ENCODE measurements around the gene MRLN. TPM values are rescaled to one million over a fixed set of nuclear protein-coding genes. Genes with fewer than 3 reads are reported as not detected.

The MRLN gene
- total and polyA plus RNA-seq, 2 of the 8 experiments (the other 6 are each of a cell fraction or from before 2014, with no cell fraction given), result 0.21 TPM; not detected in 1

DNA sequence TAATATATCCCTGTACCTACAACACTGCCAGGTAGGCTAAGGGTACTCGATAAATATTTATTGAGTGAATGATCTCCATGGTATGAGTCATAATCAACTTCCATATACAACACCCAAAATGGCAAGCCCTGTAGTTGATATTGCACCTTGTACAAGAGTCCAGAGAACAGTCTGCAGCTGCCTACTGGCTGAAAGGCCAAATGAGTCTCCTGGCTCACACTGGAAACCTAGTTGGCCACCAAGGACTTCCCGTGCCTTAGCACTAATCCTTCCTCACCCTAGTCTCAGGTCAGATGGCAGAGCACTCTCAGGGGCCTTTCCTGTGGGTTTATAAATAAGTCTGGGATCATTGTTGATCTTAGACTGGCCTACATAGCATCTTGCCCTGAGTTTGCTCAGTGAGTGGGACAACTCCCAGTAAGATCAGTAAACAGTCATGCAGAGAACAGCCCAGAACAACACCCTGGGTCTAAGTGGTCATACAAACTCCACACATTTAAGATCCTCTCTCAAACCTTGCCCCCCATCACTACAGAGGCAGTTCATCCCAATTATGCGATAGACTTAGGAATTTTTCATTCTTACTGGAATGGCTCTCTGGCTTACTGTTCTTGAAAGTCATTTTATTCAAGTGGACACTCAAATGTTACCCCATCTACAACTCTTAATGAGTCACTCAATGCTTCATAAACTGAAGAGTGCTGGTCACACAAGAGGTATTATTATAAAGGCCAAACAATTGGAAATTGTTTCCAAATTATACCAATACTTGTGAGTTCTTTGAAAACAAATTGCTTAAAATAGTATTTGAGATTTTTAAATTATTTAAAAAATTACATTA is 28.9 kb downstream of the MRLN start:
- H3K4me3 ChIP-seq (ENCODE audit: extremely low read depth in 1 of 4, insufficient read depth in 2 of 4, low read depth in 3 of 4, low read length in 4 of 4), result no peak overlapping the region
- no peak for DNase-seq (ENCODE audit: low read depth in 1 of 2, low spot score in 2 of 2)
- 90% methylated on average over 3 of the region's 3 CpGs; no CpG with 5 or more reads in 1 of the 2 experiments for WGBS, 2 experiments (ENCODE audit: extremely low coverage in 1 of 2, insufficient coverage in 1 of 2, insufficient read length in 1 of 2, insufficient replicate concordance in 2 of 2, low coverage in 1 of 2, low lambda C conversion rate in 2 of 2, missing lambda C conversion rate in 1 of 2)
- H3K4me1 ChIP-seq (replicated peaks in 1 of 4; ENCODE audit: control insufficient read depth in 3 of 4, insufficient read depth in 4 of 4, low read length in 3 of 4), result no peaks in the 10 kb centered on the region
- no peak overlapping the region for H2BK15ac ChIP-seq (ENCODE audit: low read length)
- peaks cover 0 to 1% (median 0%) of the 10 kb centered on the region in 4 experiments; a peak in 1 of 7 replicates for H3K27me3 ChIP-seq (replicated peaks in 1 of 4; ENCODE audit: control insufficient read depth in 3 of 4, extremely low read depth in 1 of 4, insufficient read depth in 3 of 4, low read length in 3 of 4)
- no peaks in the 10 kb centered on the region for H3K79me2 ChIP-seq (ENCODE audit: control insufficient read depth in 1 of 2, insufficient read depth in 2 of 2, low read length in 2 of 2)
- H3K4ac ChIP-seq (replicated peaks; ENCODE audit: insufficient read length, low read depth, low read length), result no peak overlapping the region
- H2AK5ac ChIP-seq (ENCODE audit: low read depth, low read length), result no peak overlapping the region
- H3K9me3 ChIP-seq (ENCODE audit: insufficient read depth in 2 of 2, low read depth in 1 of 2, low read length in 1 of 2), result peaks cover 0 to 3% of the 10 kb centered on the region in 2 experiments; a peak in 1 of 4 replicates
- TF ChIP-seq SIX5 (IDR thresholded peaks at IDR 0.05; ENCODE audit: low read depth, low read length) (no peak), POLR2AphosphoS5 (IDR thresholded peaks at IDR 0.05; ENCODE audit: low read depth, low read length) (no peak), SIN3A (conservative IDR thresholded peaks at IDR 0.05 in 1 of 2, IDR thresholded peaks at IDR 0.05 in 1 of 2; ENCODE audit: low read depth in 1 of 2, low read length in 2 of 2) (no peak)
- H4K20me1 ChIP-seq (replicated peaks in 1 of 2; ENCODE audit: control insufficient read depth in 1 of 2, insufficient read depth in 2 of 2, low read length in 2 of 2), result no peaks in the 10 kb centered on the region
- H2BK20ac ChIP-seq (ENCODE audit: low read length), result no peak overlapping the region
- no peak overlapping the region for H4K8ac ChIP-seq (ENCODE audit: extremely low read depth, insufficient read depth, low read length)
- H3K23me2 ChIP-seq (ENCODE audit: low read depth, low read length), result no peaks in the 10 kb centered on the region
- H3K79me1 ChIP-seq (ENCODE audit: low read depth, low read length), result no peaks in the 10 kb centered on the region
- no peak overlapping the region for H3K18ac ChIP-seq (ENCODE audit: extremely low read depth, low read length)
- H4K91ac ChIP-seq (replicated peaks; ENCODE audit: insufficient read length, low read length), result no peak overlapping the region
- H3K56ac ChIP-seq (replicated peaks; ENCODE audit: insufficient read length, low read depth, low read length), result no peak overlapping the region
- no peak overlapping the region for H3K4me2 ChIP-seq (ENCODE audit: insufficient read depth in 1 of 2, low read depth in 2 of 2, low read length in 2 of 2)
- H3K36me3 ChIP-seq (ENCODE audit: control insufficient read depth in 2 of 4, insufficient read depth in 4 of 4, low read length in 3 of 4), result no peaks in the 10 kb centered on the region
- ChIA-PET POLR2A (ENCODE audit: partially characterized antibody) (no interaction called here), CTCF (ENCODE audit: partially characterized antibody) (interaction anchor here (0.6 to 1.0 kb wide), 3 partner anchors 24 to 98 kb away, joined by 3 read pairs; no protein-coding TSS in a partner anchor)
- H2BK120ac ChIP-seq (replicated peaks; ENCODE audit: low read depth, low read length), result no peak overlapping the region
- no peak for FAIRE-seq
- H3K9ac ChIP-seq (replicated peaks in 1 of 4; ENCODE audit: extremely low read depth in 1 of 4, low read depth in 3 of 4, low read length in 3 of 4), result no peak overlapping the region
- no peak overlapping the region for H3K14ac ChIP-seq (ENCODE audit: insufficient read length)
- no peak overlapping the region for H2AFZ ChIP-seq (ENCODE audit: low read length)
- H3K23ac ChIP-seq (ENCODE audit: insufficient read length), result no peak overlapping the region
- H2BK12ac ChIP-seq (ENCODE audit: low read depth, low read length), result no peak overlapping the region
- no peak overlapping the region for H3K27ac ChIP-seq (ENCODE audit: low read depth, low read length)
- no peak overlapping the region for H4K5ac ChIP-seq (ENCODE audit: insufficient read length, low read depth, low read length)
- H2BK5ac ChIP-seq (ENCODE audit: low read depth, low read length), result no peak overlapping the region

Measured in H1 (cell line).